IMR-90 (cell line): ENCODE data around the gene CFAP251. TPM values are rescaled to one million over a fixed set of nuclear protein-coding genes. Genes with fewer than 3 reads are reported as not detected.

Experiments used
- ATAC-seq: fragments of 200-7000 bp; cut with Tn5 transposase; 2 replicates; pipeline ENCODE4 v1.9.1; 2020; ENCODE audit warnings: low read depth, mild to moderate bottlenecking, moderate library complexity
- BruUV-seq: library from RNA; stranded (reverse); fragments of 400-500 nt; replicated peaks from 2 replicates; lab custom pipeline; 2021; lab: Mats Ljungman, UMichigan
- CTCF ChIA-PET: fragments of 300-600 bp; formaldehyde crosslinking; extraction: SDS; loops from one replicate; lab custom pipeline; 2021; ENCODE audit warnings: antibody characterized with exemption; lab: Yijun Ruan, JAX
- POLR2A ChIA-PET: fragments of 300-600 bp; sonication (Branson Sonifier 250); formaldehyde crosslinking; loops from one replicate; lab custom pipeline; 2022; ENCODE audit warnings: antibody characterized with exemption; ENCODE audit not compliant: unreplicated experiment; lab: Charles Lee
- DNase-seq: peaks from one replicate; pipeline ENCODE4 v3.0.0; 2013
- H2AFZ ChIP-seq: replicated peaks from 2 replicates; pipeline ENCODE3; 2013; ENCODE audit warnings: low read length, mild to moderate bottlenecking; ENCODE audit not compliant: poor library complexity
- H2AK5ac ChIP-seq: 2 replicates; pipeline ENCODE4 v1.6.1; 2013; ENCODE audit warnings: low read depth, low read length, inconsistent platforms
- H2AK9ac ChIP-seq: replicated peaks from 2 replicates; pipeline ENCODE3; 2013; ENCODE audit warnings: mild to moderate bottlenecking, low read depth, low read length, moderate library complexity; ENCODE audit not compliant: poor library complexity
- H2BK120ac ChIP-seq: 2 replicates; pipeline ENCODE4 v1.6.1; 2013; ENCODE audit warnings: low read depth, low read length, inconsistent platforms
- H2BK15ac ChIP-seq: 3 replicates; pipeline ENCODE4 v1.6.1; 2013; ENCODE audit warnings: low read depth, low read length, inconsistent platforms
- H2BK20ac ChIP-seq: 2 replicates; pipeline ENCODE4 v1.6.1; 2013; ENCODE audit warnings: low read depth, mild to moderate bottlenecking, inconsistent platforms, low read length, moderate library complexity
- H2BK5ac ChIP-seq: 2 replicates; pipeline ENCODE4 v1.6.1; 2013; ENCODE audit warnings: mild to moderate bottlenecking, low read depth, low read length, inconsistent platforms; ENCODE audit not compliant: poor library complexity, severe bottlenecking
- H3K14ac ChIP-seq: replicated peaks from 2 replicates; pipeline ENCODE4 v1.6.1; 2013; ENCODE audit warnings: low read depth, low read length, inconsistent platforms
- H3K18ac ChIP-seq: 2 replicates; pipeline ENCODE4 v1.6.1; 2013; ENCODE audit warnings: low read depth, low read length, control low read depth
- H3K23ac ChIP-seq: 2 replicates; pipeline ENCODE4 v1.6.1; 2013; ENCODE audit warnings: low read depth, low read length, inconsistent platforms
- H3K27ac ChIP-seq: 2 replicates; pipeline ENCODE4 v1.5.1; 2013; ENCODE audit warnings: mild to moderate bottlenecking, control low read depth, low read length; ENCODE audit not compliant: insufficient read depth
- H3K27me3 ChIP-seq: 2 replicates; pipeline ENCODE4 v1.6.1; 2013; ENCODE audit warnings: low read length; ENCODE audit not compliant: control insufficient read depth, insufficient read depth
- H3K36me3 ChIP-seq: 2 replicates; pipeline ENCODE4 v1.6.1; 2013; ENCODE audit warnings: low read length, mixed read lengths; ENCODE audit not compliant: control insufficient read depth, insufficient read depth
- H3K4ac ChIP-seq: 2 replicates; pipeline ENCODE4 v1.6.1; 2013; ENCODE audit warnings: low read depth, low read length, inconsistent platforms
- H3K4me1 ChIP-seq: 2 replicates; pipeline ENCODE4 v1.6.1; 2013; ENCODE audit warnings: low read length, mixed read lengths; ENCODE audit not compliant: control insufficient read depth, insufficient read depth
- H3K4me2 ChIP-seq: 2 replicates; pipeline ENCODE4 v1.6.1; 2013; ENCODE audit warnings: low read depth, mild to moderate bottlenecking, control low read depth, low read length, moderate library complexity
- H3K4me3 ChIP-seq: 2 replicates; pipeline ENCODE4 v1.5.1; 2013; ENCODE audit warnings: low read depth, mild to moderate bottlenecking, control low read depth, low read length, moderate library complexity; ENCODE audit not compliant: insufficient read depth
- H3K56ac ChIP-seq: 2 replicates; pipeline ENCODE4 v1.6.1; 2013; ENCODE audit warnings: low read length, inconsistent platforms; ENCODE audit not compliant: insufficient read depth; ENCODE audit errors: extremely low read depth
- H3K79me1 ChIP-seq, 2 experiments: 2 replicates each; pipeline ENCODE4 v1.6.1; 2013; ENCODE audit warnings: low read length in 2 of 2, inconsistent platforms in 1 of 2, low read depth in 1 of 2
- H3K9ac ChIP-seq: 2 replicates; pipeline ENCODE4 v1.6.1; 2013; ENCODE audit warnings: low read depth, low read length, control low read depth
- H3K9me1 ChIP-seq: 2 replicates; pipeline ENCODE4 v1.6.1; 2013; ENCODE audit warnings: low read length, inconsistent platforms; ENCODE audit not compliant: insufficient read depth
- H3K9me3 ChIP-seq: 2 replicates; pipeline ENCODE4 v1.6.1; 2013; ENCODE audit warnings: low read length; ENCODE audit not compliant: control insufficient read depth, insufficient read depth
- H4K20me1 ChIP-seq: 2 replicates; pipeline ENCODE4 v1.6.1; 2013; ENCODE audit warnings: low read length, inconsistent platforms; ENCODE audit not compliant: insufficient read depth
- H4K5ac ChIP-seq: 2 replicates; pipeline ENCODE4 v1.6.1; 2013; ENCODE audit warnings: mild to moderate bottlenecking, low read depth, low read length, control low read depth
- H4K8ac ChIP-seq, 2 experiments: 2 replicates each; pipeline ENCODE4 v1.6.1; 2013; ENCODE audit warnings: low read depth in 2 of 2, low read length in 2 of 2, control low read depth in 1 of 2, inconsistent platforms in 1 of 2
- H4K91ac ChIP-seq: 2 replicates; pipeline ENCODE4 v1.6.1; 2013; ENCODE audit warnings: low read depth, low read length, inconsistent platforms; ENCODE audit not compliant: insufficient read depth
- BHLHE40 ChIP-seq: fragments of 150-350 bp; IDR thresholded peaks from 2 replicates; pipeline ENCODE4 v1.6.1; 2016; ENCODE audit warnings: mild to moderate bottlenecking, low read depth, low read length
- CEBPB ChIP-seq: IDR thresholded peaks from 2 replicates; pipeline ENCODE4 v1.6.1; 2012; ENCODE audit warnings: low read depth, low read length, improper control_type of control experiment
- FOS ChIP-seq: fragments of 150-350 bp; IDR thresholded peaks from 2 replicates; pipeline ENCODE4 v1.6.1; 2016; ENCODE audit warnings: low read depth, low read length
- MAFK ChIP-seq: IDR thresholded peaks from 2 replicates; pipeline ENCODE4 v1.6.1; 2012; ENCODE audit warnings: low read depth, low read length, improper control_type of control experiment
- MAZ ChIP-seq: IDR thresholded peaks from 2 replicates; pipeline ENCODE4 v1.6.1; 2012; ENCODE audit warnings: low read depth, mild to moderate bottlenecking, low read length, improper control_type of control experiment, moderate library complexity, borderline replicate concordance
- WGBS, 2 experiments: methylation state at CpG; one replicate each; pipeline versions ENCODE4 v1.1.5 to v1.1.7; 2013; ENCODE audit warnings: missing lambda C conversion rate in 2 of 2; ENCODE audit not compliant: insufficient read length in 1 of 2; ENCODE audit errors: extremely low coverage in 2 of 2; 5-methylcytosine and 5-hydroxymethylcytosine counted together
- dilution Hi-C: fragments of 300-500 bp; cut with HindIII; formaldehyde crosslinking; loops from one replicate; pipeline ENCODE4 v1.14.3; 2018; ENCODE audit warnings: low sequenced_read_pairs; ENCODE audit not compliant: unreplicated experiment
- in situ Hi-C: fragments of 300-500 bp; cut with MboI; formaldehyde crosslinking; loops from 3 replicates; pipeline ENCODE4 v1.14.3; 2019; ENCODE audit warnings: low sequenced_read_pairs, inconsistent platforms, mixed read lengths
- intact Hi-C: fragments of 100-400 bp; cut with micrococcal nuclease; formaldehyde crosslinking; loops from 2 replicates; pipeline ENCODE4 v1.10.0; 2022
- polyA plus RNA-seq, 3 experiments: library from polyadenylated mRNA; depleted of rRNA; stranded (reverse); fragments of >200 nt; gene quantifications; 2 replicates each; pipeline ENCODE4 v1.2.3, GENCODE V29; 2012; ENCODE audit warnings: low replicate concordance in 1 of 3
- total RNA-seq: library from RNA; depleted of rRNA; stranded (reverse); fragments of >200 nt; gene quantifications from 2 replicates; pipeline ENCODE4 v1.2.3, GENCODE V29; 2012

Gene CFAP251
- total and polyA plus RNA-seq, 2 of the 4 experiments (the other 2 are of a cell fraction): 7.8 to 9.1 TPM

DNA sequence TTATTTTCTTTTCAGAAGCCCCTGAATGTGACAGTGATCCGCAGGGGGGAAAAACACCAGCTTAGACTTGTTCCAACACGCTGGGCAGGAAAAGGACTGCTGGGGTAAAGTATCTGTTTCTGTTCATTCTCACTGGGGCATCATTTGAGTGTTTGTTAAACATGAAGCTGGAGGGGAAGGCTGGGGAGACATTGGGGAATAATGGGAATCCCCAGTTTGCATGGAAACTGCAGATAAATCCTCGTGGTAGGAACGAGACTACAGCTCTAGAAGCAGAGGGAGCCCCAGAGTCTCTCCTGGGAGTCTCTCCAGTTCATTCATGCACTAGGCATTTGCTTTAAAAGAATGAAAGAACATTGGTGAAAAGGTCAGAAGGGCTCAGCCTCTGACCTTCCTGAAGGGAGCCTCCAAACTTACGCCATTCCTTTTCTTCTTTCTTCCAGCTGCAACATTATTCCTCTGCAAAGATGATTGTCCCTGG is 2.5 kb upstream of the CFAP251 start:
- Histone ChIP-seq H2BK15ac (no peak overlapping the region), H3K79me1 (peaks cover 9 to 26% of the 10 kb centered on the region in 2 experiments; a peak in 3 of 4 replicates), H3K4me2 (no peak overlapping the region), H2BK120ac (no peak overlapping the region), H4K91ac (no peak overlapping the region), H3K4me1 (peaks cover 9% of the 10 kb centered on the region), H4K5ac (no peak overlapping the region), H3K36me3 (peaks cover 34% of the 10 kb centered on the region), H3K23ac (no peak overlapping the region), H3K18ac (no peak overlapping the region), H3K9me3 (no peaks in the 10 kb centered on the region), H3K27me3 (no peaks in the 10 kb centered on the region), H3K4ac (no peak overlapping the region), H2AFZ (no peak overlapping the region), H2AK5ac (no peak overlapping the region), H4K8ac (no peak overlapping the region), H3K9ac (no peak overlapping the region), H2AK9ac (no peak overlapping the region), H3K9me1 (no peaks in the 10 kb centered on the region), H2BK20ac (no peak overlapping the region), H2BK5ac (peak overlapping the region; percentile 12), H3K4me3 (no peak overlapping the region), H4K20me1 (no peaks in the 10 kb centered on the region; the same call in 1 of the 2 replicates), H3K14ac (no peak overlapping the region), H3K56ac (no peak overlapping the region), H3K27ac (no peak overlapping the region)
- intact Hi-C loops (loop anchor here (2.0 kb wide), 1 partner anchor 207 kb away; no protein-coding TSS in a partner anchor), in situ Hi-C loops (no loop called here), dilution Hi-C loops (no loop called here)
- BruUV-seq: no TSS peak
- ChIA-PET POLR2A (no interaction called here), CTCF (interaction anchor here (0.8 kb wide), 2 partner anchors 47 to 275 kb away, joined by 3 read pairs; no protein-coding TSS in a partner anchor)
- 80% methylated on average over 1 of the region's 5 CpGs; no CpG with 5 or more reads in 1 of the 2 experiments for WGBS, 2 experiments
- ATAC-seq: peak; percentile 58
- peak; percentile 68 for DNase-seq
- TF ChIP-seq MAFK: no peak
- 0 out of 2 replicates have a peak, but pooled peaks have one; percentile 35 for TF ChIP-seq CEBPB
- no peak for TF ChIP-seq MAZ
- TF ChIP-seq FOS: no peak
- no peak for TF ChIP-seq BHLHE40
